A549 treated with dexamethasone at 1 μM for 4 hours (cell line): ENCODE results near the gene MYADML2. TPM values are rescaled to one million over a fixed set of nuclear protein-coding genes. Genes with fewer than 3 reads are reported as not detected.

Experiments
- total RNA-seq: library from RNA; stranded (reverse); fragments of 200-300 nt; extraction: Qiagen RNA extraction; gene quantifications from 5 replicates; pipeline ENCODE4 v1.2.3, GENCODE V29; 2022

The MYADML2 gene, protein sequence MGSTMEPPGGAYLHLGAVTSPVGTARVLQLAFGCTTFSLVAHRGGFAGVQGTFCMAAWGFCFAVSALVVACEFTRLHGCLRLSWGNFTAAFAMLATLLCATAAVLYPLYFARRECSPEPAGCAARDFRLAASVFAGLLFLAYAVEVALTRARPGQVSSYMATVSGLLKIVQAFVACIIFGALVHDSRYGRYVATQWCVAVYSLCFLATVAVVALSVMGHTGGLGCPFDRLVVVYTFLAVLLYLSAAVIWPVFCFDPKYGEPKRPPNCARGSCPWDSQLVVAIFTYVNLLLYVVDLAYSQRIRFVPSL
- not detected in 5 replicates for total RNA-seq

DNA sequence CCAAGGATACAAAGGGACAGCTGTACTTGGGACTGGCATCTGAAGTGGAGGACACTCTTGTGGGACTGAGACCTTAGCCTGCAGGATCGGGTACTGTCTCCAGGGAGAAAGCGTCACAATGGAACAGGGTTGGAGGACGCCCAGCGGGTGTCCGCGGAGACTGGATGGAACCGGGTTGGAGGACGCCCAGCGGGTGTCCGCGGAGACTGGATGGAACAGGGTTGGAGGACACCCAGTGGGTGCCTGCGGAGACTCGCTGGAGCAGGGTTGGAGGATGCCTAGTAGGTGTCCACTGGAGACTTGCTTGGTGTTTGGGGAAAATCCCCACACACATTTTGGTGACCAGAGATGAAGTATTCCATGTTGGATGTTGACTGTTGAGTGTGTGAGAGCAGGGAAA lies at the start of gene MYADML2:
Gene MYADML2, minus strand, starts transcription at position 45 of the 400 bp plus-strand sequence. CDS start 5,492 bp downstream, outside the sequence.

DNA sequence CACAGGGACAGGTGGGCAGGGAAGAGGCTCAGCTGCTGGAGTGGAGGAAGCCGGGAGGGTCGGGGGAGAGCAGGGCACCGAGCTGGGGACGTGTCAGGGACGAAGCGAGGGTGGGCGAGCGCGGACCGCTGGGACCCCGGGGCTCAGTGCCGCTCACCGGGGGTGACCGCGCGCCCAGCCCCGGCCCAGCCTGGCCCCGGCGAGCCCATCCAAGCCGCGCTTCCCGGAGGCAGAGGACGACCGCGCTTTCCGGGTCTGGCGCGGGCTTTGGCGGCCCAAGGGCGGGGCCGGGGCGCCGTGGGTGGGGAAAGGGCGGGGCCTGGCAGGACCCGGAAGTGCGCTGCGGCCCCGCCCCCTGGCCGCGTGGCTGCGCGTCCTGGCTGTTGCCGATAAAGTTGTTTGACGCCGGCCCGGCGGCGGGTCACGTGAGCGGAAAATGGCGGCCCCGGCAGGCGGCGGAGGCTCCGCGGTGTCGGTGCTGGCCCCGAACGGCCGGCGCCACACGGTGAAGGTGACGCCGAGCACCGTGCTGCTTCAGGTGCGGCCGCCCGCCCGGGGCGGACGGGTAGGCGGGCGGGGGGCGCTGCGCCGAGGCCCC lies 30.3 kb upstream of the MYADML2 start, which contains the start of gene ASPSCR1:
Gene ASPSCR1, plus strand, starts transcription at position 419 of the 598 bp plus-strand sequence. Its CDS starts 18 bp downstream, at position 437.

DNA sequence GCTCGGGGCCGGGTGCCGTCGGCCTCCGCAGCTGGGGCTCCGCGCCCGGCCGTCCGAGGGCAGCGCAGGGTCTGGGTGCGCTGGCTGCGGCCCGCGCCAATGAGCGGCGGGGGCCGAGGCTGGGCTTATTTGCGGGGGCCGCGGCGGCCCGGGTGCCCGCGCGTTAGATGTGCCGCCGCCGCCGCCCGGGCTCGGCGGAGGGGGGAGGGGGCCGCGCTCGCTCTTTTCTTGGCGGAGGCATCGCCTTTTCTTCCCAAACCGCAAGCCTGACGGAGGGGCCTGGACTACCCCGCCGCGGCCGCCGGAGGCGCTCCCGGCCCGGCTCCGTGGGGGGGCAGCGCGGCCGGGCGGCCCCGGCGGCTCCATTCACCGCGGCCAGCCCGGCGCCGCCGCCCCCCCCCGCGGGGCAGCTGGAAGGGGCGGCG lies 14.1 kb upstream of the MYADML2 start, which contains the start of gene NOTUM:
Gene NOTUM, minus strand, starts transcription at position 101 of the 425 bp plus-strand sequence. CDS start 278 bp downstream, outside the sequence.

DNA sequence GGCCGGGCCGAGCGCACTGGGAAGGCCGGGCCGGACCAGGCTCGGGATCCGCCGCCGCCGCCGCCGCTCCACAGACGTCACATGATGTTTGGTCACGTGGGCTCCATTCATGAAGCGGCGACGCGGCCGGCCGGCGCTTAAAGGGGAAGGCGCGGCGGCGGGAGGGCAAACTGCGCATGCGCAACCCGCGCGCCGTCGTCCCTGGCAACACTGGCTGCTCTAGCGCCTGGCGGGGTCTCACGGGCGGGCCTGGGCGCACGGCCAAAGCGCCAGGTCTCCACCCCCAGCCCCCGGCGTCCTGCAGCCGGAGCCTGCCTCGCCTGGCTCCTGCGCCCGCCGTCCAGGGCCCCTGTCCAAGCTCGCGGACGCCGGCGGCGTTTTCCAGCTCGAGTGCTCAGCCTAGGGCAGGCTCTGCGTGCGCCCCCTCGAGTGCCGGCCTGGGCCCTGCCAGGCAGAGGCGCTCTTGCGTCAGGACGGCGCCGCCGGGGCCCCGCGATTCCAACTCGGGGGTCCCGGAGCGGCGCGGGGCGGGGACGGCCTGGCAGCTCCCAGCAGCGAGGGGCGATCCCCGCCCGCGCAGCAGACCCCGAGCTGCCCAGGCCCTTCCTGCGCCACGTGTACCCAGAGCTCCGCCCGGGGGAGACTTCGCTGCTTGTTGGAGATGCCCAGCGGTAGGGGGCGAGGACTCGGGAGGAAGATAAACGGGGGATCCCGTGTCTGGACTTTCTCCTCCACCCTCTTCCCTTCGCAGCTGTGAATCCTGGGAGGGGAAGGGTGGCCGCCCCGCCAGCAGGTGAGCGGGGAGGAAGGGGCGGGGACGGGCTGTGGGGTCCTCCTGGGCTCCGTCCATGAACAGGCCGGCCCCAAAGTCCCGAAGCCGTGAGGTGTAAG lies 19.1 kb downstream of the MYADML2 start, which contains the start of gene MAFG:
Gene MAFG, minus strand, starts transcription at position 83 of the 891 bp plus-strand sequence. CDS start 4,550 bp downstream, outside the sequence.

DNA sequence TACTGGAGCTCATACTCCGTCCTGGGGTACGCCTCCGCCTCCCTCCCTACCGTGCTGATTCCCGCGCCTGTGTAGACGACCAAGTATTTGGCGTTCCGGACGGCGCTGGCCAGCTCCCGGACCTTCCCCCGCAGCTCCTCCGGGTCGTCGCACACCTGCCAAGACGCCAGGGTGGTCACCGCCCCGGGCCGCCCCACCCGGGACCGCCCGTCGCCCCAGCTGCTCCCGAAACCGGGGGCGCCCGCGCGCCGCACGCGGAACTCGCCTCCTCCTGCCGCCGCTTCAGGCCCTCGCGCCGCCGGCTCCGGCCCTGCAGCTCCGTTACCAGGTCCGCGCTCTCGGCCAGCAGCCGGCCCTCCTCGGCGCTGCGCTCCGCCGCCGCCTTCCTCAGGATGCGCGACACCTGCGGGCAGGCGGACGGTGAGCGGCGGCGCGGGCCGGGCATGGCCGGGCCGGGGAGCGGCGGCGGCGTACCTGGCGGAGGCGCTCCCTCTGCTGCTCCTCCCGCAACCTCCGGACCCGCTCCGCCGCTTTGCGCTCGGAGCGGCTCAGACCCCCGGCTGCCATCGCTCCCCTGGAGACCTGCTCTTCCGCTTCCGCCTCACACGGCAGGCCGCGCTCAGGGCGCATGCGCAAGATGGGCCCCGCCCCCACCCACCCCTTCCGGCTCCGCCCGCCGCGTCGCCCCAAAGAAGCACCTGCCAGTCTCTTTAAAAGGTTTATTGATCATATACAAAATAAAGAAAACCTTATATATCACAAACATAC lies 29.3 kb downstream of the MYADML2 start, which contains the start of gene SIRT7:
Gene SIRT7, minus strand, starts transcription at position 612 of the 768 bp plus-strand sequence. Its CDS starts 45 bp downstream, at position 567.

DNA sequence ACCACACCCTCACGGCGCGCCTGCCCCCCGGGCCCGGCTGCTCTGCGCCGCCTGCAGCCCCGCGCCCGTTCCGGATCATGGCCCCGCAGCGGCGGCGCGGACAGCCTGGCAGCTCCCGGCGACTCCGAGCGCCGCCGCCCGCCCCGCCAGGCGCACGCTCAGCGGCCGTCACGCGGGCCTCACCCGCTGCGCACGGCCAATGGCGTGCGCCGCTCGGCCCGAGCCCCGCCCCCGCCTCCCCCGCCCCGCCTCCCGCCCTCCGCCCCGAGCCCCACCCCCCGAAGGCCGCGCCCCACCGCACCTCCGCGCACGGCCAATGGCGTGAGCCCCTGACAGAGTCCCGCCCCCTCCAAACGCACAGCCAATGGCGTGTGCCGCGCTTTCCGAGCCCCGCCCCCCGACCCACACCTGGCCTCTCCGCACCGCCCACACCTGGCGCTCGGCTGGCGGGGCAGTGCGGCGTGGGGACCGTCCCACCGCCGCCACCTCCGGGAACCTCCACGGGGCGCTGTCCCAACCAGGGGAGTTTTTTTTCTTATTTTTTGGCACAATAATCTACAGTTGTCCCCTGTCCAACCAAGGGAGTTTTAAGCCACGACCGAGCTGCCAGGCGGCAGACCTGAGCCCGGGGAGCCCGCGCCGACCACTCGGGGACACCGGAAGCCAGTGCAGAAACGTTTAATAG lies 35.6 kb downstream of the MYADML2 start, which contains the start of gene PCYT2:
Gene PCYT2, minus strand, starts transcription at position 123 of the 685 bp plus-strand sequence. Its CDS starts 44 bp downstream, at position 79.

DNA sequence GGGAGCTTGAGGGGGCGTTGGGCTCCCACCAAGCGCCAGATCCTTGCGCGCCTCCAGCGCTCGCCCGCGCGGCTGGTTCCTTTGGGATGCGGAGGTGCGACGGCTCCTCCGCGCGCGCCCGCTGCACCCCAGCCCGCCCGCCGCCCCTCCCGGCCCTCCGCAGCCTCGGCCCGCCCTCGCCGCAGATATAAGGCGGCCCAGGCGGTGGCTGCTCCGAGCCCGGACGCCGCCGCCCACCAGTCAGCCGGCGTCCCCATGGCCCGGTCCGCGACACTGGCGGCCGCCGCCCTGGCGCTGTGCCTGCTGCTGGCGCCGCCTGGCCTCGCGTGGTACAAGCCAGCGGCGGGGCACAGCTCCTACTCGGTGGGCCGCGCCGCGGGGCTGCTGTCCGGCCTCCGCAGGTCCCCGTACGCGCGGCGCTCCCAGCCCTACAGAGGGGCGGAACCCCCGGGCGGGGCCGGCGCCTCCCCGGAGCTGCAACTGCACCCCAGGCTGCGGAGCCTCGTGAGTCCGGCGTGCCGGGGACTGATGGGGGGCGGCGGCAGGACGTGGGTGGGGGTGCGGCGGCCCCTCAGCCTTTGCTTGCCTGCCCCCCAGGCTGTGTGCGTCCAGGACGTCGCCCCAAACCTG lies 44.9 kb downstream of the MYADML2 start, which contains the start of gene NPB:
Gene NPB, plus strand, starts transcription at position 216 of the 630 bp plus-strand sequence. Its CDS starts 40 bp downstream, at position 256.

Other genes with a start within 250 kb of the MYADML2 start
- 203 to 295 TPM (median 273 TPM) in 5 replicates for gene MRPL12, start 243.9 kb downstream of the MYADML2 start, total RNA-seq
- gene SLC25A10, start 234.9 kb downstream of the MYADML2 start, total RNA-seq, result 25.4 to 45.1 TPM (median 41.3 TPM) in 5 replicates
- 0.08 to 0.56 TPM (median 0.33 TPM) in 5 replicates for gene GCGR, start 143.1 kb downstream of the MYADML2 start, total RNA-seq
- gene MCRIP1, start 113.9 kb downstream of the MYADML2 start, total RNA-seq, result 81.7 to 100 TPM (median 89.2 TPM) in 5 replicates
- 0.19 to 0.42 TPM (median 0.27 TPM) in 5 replicates for gene PPP1R27, start 112.2 kb downstream of the MYADML2 start, total RNA-seq
- gene P4HB, start 86.7 kb downstream of the MYADML2 start, total RNA-seq, result 735 to 768 TPM (median 746 TPM) in 5 replicates
- gene ARHGDIA, start 75.9 kb downstream of the MYADML2 start, total RNA-seq, result 587 to 631 TPM (median 602 TPM) in 5 replicates
- 182 to 229 TPM (median 212 TPM) in 5 replicates for gene ALYREF, start 55.6 kb downstream of the MYADML2 start, total RNA-seq
- gene ANAPC11, start 55.5 kb downstream of the MYADML2 start, total RNA-seq, result 198 to 216 TPM (median 207 TPM) in 5 replicates
- gene NPB, start 45.0 kb downstream of the MYADML2 start, total RNA-seq, result 0.34 to 0.63 TPM (median 0.62 TPM) in 5 replicates
- 13.7 to 17.4 TPM (median 16.1 TPM) in 5 replicates for gene PCYT2, start 35.8 kb downstream of the MYADML2 start, total RNA-seq
- 27.2 to 42.5 TPM (median 37.4 TPM) in 5 replicates for gene SIRT7, start 29.1 kb downstream of the MYADML2 start, total RNA-seq
- gene MAFG, start 19.5 kb downstream of the MYADML2 start, total RNA-seq, result 19.5 to 29.0 TPM (median 25.9 TPM) in 5 replicates
- gene PYCR1, start 9.9 kb downstream of the MYADML2 start, total RNA-seq, result 59.9 to 84.2 TPM (median 83.7 TPM) in 5 replicates
- gene NOTUM, start 14.0 kb upstream of the MYADML2 start, total RNA-seq, result 0.20 to 0.44 TPM (median 0.31 TPM) in 5 replicates
- 17.1 to 25.9 TPM (median 24.4 TPM) in 5 replicates for gene ASPSCR1, start 30.4 kb upstream of the MYADML2 start, total RNA-seq
- 145 to 169 TPM (median 152 TPM) in 5 replicates for gene CENPX, start 75.6 kb upstream of the MYADML2 start, total RNA-seq
- 6.6 to 14.0 TPM (median 12.5 TPM) in 5 replicates for gene LRRC45, start 76.1 kb upstream of the MYADML2 start, total RNA-seq
- gene RAC3, start 84.4 kb upstream of the MYADML2 start, total RNA-seq, result 26.3 to 41.3 TPM (median 39.9 TPM) in 5 replicates
- 67.6 to 94.3 TPM (median 88.7 TPM) in 5 replicates for gene DCXR, start 90.5 kb upstream of the MYADML2 start, total RNA-seq
- 16.9 to 23.8 TPM (median 22.2 TPM) in 5 replicates for gene RFNG, start 104.6 kb upstream of the MYADML2 start, total RNA-seq
- gene GPS1, start 104.7 kb upstream of the MYADML2 start, total RNA-seq, result 98.9 to 142 TPM (median 133 TPM) in 5 replicates
- gene DUS1L, start 118.6 kb upstream of the MYADML2 start, total RNA-seq, result 71.1 to 133 TPM (median 117 TPM) in 5 replicates
- gene FASN, start 151.0 kb upstream of the MYADML2 start, total RNA-seq, result 86.5 to 156 TPM (median 150 TPM) in 5 replicates